NCI-H524 (cell line): Measurements from ENCODE around the gene RAB3A.

ENCODE experiments used
- DNase-seq, 2 experiments: peaks; one replicate each; lab custom pipeline; 2025; lab: John Stamatoyannopoulos, UW

Gene RAB3A

DNA sequence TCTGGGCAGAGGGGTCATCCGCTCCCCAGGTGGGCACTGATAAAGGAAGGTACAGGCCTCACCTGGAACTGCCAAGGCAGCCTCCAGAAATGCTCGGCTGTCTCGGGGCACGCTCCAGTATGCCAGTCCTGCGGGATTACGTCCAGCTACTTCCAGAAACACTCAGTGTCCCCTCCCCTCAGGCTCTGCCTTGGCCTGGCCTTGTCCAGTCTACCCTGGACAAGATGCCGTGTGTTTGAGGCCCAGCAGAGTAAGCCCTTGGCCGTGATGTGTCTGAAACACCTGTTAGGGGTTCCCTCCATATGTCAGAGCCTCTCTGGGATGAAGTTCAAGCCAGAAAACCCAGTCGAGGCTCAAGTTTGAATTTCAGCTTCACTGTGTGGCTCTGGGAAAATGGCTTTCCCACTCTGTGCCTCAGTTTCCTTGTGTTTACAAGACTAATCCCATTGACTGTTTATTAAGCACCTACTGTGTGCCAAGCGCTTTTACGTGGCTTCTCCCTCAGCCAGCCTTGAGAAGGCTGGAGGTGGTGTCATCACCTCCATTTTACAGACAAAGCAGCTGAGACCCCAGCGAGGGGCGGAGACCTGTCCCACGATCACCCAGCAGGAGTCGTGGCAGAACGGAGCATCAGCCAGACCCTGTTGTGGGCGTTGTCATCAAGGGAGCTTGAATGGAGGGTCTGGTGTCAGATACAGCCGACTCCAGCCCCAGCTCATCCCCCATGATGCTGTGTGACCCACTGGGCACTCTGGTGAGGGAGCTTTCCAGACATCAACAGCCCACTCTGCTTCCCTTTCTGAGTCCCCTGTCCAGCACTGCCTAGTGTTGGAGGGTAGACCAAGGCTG is 52.8 kb downstream of the RAB3A start:
- no peak for DNase-seq

DNA sequence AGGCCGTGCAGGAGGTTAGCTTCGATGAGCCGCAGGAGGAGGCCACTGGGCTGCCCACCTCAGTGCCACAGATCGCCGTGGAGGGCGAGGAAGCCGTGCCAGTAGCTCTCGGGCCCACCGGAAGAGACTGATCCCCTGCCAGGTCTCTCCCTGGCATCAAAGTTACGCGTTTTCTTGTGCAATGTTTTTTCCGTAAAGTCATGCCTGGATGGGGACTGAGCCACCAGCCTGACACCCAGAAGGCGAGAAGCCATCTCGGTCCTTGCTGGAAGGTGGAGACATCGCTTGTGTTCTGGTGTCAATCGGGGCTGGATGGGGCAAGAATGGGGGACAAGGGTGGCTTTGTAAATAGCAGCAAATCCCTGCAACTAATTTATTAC is 54.3 kb downstream of the RAB3A start:
- no peak for DNase-seq

DNA sequence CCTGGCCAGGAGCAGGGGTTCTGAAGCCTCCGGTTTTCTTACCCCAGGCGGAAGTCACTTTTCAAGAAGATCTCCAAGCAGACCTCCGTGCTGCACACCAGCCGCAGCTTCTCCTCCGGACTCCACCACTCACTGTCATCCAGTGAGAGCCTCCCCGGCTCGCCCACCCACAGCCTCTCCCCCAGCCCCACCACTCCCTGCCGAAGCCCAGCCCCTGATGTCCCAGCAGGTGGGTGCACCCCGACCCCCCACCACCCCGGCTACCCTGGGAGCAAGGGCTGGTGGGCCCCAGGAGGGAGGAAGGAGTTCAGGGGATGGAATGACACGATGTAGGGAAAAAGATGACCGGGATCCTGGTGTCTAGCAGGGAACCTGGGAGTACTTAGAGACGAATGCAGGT is 56.4 kb downstream of the RAB3A start:
- no peak for DNase-seq
